Muscle layer of colon (tissue), 2 donors: ENCODE data around the gene CTTNBP2NL.
A peak's percentile ranks its signal among the peaks of the same experiment; 100 is the strongest.
"Not testable (repeated sequence)": the region's sequence is repeated elsewhere in the genome, so short reads cannot be mapped to it uniquely, and the experiment has no call there.

ENCODE experiments used
- H3K27ac ChIP-seq: one replicate; pipeline ENCODE4 v1.7.0; 2013; ENCODE audit warnings: low read depth, mild to moderate bottlenecking, low read length, moderate library complexity
- H3K27me3 ChIP-seq, 2 donors: one replicate each; pipeline ENCODE4 v1.7.0; 2013; ENCODE audit warnings: low read length in 2 of 2, mild to moderate bottlenecking in 2 of 2; ENCODE audit not compliant: insufficient read depth in 2 of 2, control insufficient read depth in 1 of 2
- H3K36me3 ChIP-seq: one replicate; pipeline ENCODE4 v1.7.0; 2013; ENCODE audit warnings: mild to moderate bottlenecking, low read length; ENCODE audit not compliant: insufficient read depth
- H3K4me1 ChIP-seq: one replicate; pipeline ENCODE4 v1.7.0; 2013; ENCODE audit warnings: mild to moderate bottlenecking, low read length; ENCODE audit not compliant: insufficient read depth
- H3K4me3 ChIP-seq, 2 donors: one replicate each; pipeline ENCODE4 v1.7.0; 2013; ENCODE audit warnings: low read length in 2 of 2, low read depth in 1 of 2, mild to moderate bottlenecking in 1 of 2, moderate library complexity in 1 of 2
- H3K9ac ChIP-seq: one replicate; pipeline ENCODE4 v1.7.0; 2013; ENCODE audit warnings: low read length
- H3K9me3 ChIP-seq: one replicate; pipeline ENCODE4 v1.7.0; 2013; ENCODE audit warnings: mild to moderate bottlenecking, low read length
- donor health status: abdominal sarcoma.
- donor health status: Adenocarcinoma of cecum.

CTTNBP2NL gene

DNA sequence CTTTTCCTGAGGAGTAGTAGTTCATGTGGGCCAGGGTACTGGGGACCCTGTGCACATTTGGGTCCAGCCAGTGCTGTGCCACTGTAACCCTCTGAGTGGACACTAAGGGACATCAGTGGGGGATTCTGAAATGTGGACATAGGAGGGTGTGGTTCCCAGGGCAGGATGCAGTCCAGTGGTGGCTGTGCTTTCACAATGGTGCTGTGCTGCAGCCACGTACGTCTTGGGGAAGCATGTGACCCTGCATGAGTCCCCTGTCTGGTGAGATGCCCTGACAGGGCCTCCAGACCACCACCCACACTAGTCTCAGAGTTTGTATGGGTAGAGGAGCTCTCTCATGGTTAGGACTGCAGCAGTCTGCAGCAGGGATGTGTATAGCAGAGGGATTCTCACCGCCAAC lies 75.0 kb downstream of the CTTNBP2NL start:
- Histone ChIP-seq H3K4me3 (no peak overlapping the region), H3K27ac (no peak overlapping the region), H3K4me1 (peaks cover 11% of the 10 kb centered on the region), H3K9ac (no peak overlapping the region), H3K9me3 (no peaks in the 10 kb centered on the region), H3K36me3 (no peaks in the 10 kb centered on the region), H3K27me3 (no peaks in the 10 kb centered on the region)

- Histone ChIP-seq H3K4me1 (peaks cover under 1% of the 10 kb centered on the region), H3K36me3 (no peaks in the 10 kb centered on the region), H3K27me3 (no peaks in the 10 kb centered on the region), H3K4me3 (no peak overlapping the region), H3K9me3 (no peaks in the 10 kb centered on the region), H3K9ac (no peak overlapping the region), H3K27ac (no peak overlapping the region)
Measured at GRCh38 chr1:112472142-112472541, 76.1 kb downstream of the CTTNBP2NL start.

- no peak overlapping the region for H3K9ac ChIP-seq
- no peak overlapping the region for H3K27ac ChIP-seq
- no peaks in the 10 kb centered on the region for H3K27me3 ChIP-seq
- no peaks in the 10 kb centered on the region for H3K9me3 ChIP-seq
- no peaks in the 10 kb centered on the region for H3K36me3 ChIP-seq
- H3K4me3 ChIP-seq, result no peak overlapping the region
- H3K4me1 ChIP-seq, result no peaks in the 10 kb centered on the region
Measured at GRCh38 chr1:112477550-112477949, 81.5 kb downstream of the CTTNBP2NL start.

- Histone ChIP-seq H3K9ac (no peak overlapping the region), H3K27me3 (no peaks in the 10 kb centered on the region), H3K4me1 (no peaks in the 10 kb centered on the region), H3K27ac (no peak overlapping the region), H3K36me3 (no peaks in the 10 kb centered on the region), H3K4me3 (no peak overlapping the region), H3K9me3 (no peaks in the 10 kb centered on the region)
Measured at GRCh38 chr1:112478314-112478713, 82.3 kb downstream of the CTTNBP2NL start.

- H3K27me3 ChIP-seq, H3K27ac ChIP-seq, H3K4me1 ChIP-seq, H3K36me3 ChIP-seq, H3K9ac ChIP-seq, H3K9me3 ChIP-seq, H3K4me3 ChIP-seq: not testable (repeated sequence)
Measured at GRCh38 chr1:112486063-112486462, 90.0 kb downstream of the CTTNBP2NL start.

DNA sequence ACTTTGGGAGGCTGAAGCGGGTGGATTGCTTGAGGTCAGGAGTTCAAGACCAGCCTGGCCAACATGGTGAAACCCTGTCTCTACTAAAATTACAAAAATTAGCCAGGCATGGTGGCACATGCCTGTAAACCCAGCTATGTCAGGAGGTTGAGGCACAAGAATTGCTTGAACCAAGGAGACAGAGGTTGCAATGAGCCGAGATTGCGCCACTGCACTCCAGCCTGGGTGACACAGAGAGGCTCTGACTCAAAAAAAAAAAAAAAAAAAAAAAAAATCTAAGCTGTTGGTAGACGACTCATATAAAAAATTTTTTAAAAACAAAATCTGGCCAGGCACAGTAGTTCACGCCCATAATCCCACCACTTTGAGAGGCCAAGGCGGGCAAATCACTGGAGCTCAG lies 91.7 kb downstream of the CTTNBP2NL start:
- H3K27me3 ChIP-seq, H3K9me3 ChIP-seq, H3K9ac ChIP-seq, H3K27ac ChIP-seq, H3K4me1 ChIP-seq, H3K36me3 ChIP-seq, H3K4me3 ChIP-seq: not testable (repeated sequence)

- no peaks in the 10 kb centered on the region for H3K9me3 ChIP-seq
- H3K4me3 ChIP-seq, result no peak overlapping the region
- no peaks in the 10 kb centered on the region for H3K4me1 ChIP-seq
- H3K27me3 ChIP-seq, result no peaks in the 10 kb centered on the region
- H3K36me3 ChIP-seq, result no peaks in the 10 kb centered on the region
- H3K27ac ChIP-seq, result no peak overlapping the region
- no peak overlapping the region for H3K9ac ChIP-seq
Measured at GRCh38 chr1:112488141-112488540, 92.1 kb downstream of the CTTNBP2NL start.

GRCh38 chr1:112492076-112492475 lies 96.1 kb downstream of the CTTNBP2NL start:
- no peaks in the 10 kb centered on the region for H3K36me3 ChIP-seq
- no peak overlapping the region for H3K4me3 ChIP-seq
- no peak overlapping the region for H3K9ac ChIP-seq
- H3K9me3 ChIP-seq, result no peaks in the 10 kb centered on the region
- H3K27me3 ChIP-seq, result no peaks in the 10 kb centered on the region
- H3K27ac ChIP-seq, result no peak overlapping the region
- H3K4me1 ChIP-seq, result no peaks in the 10 kb centered on the region

- no peaks in the 10 kb centered on the region for H3K27me3 ChIP-seq
- H3K27ac ChIP-seq, result no peak overlapping the region
- H3K9ac ChIP-seq, result no peak overlapping the region
- no peaks in the 10 kb centered on the region for H3K4me1 ChIP-seq
- H3K9me3 ChIP-seq, result no peaks in the 10 kb centered on the region
- no peak overlapping the region for H3K4me3 ChIP-seq
- no peaks in the 10 kb centered on the region for H3K36me3 ChIP-seq
Measured at GRCh38 chr1:112493351-112493750, 97.3 kb downstream of the CTTNBP2NL start.

GRCh38 chr1:112496290-112496689 lies 100.3 kb downstream of the CTTNBP2NL start:
- no peaks in the 10 kb centered on the region for H3K36me3 ChIP-seq
- H3K4me3 ChIP-seq, result no peak overlapping the region
- H3K27ac ChIP-seq, result no peak overlapping the region
- H3K27me3 ChIP-seq, result no peaks in the 10 kb centered on the region
- H3K9ac ChIP-seq, result no peak overlapping the region
- H3K4me1 ChIP-seq, result peaks cover 1% of the 10 kb centered on the region
- H3K9me3 ChIP-seq, result no peaks in the 10 kb centered on the region

DNA sequence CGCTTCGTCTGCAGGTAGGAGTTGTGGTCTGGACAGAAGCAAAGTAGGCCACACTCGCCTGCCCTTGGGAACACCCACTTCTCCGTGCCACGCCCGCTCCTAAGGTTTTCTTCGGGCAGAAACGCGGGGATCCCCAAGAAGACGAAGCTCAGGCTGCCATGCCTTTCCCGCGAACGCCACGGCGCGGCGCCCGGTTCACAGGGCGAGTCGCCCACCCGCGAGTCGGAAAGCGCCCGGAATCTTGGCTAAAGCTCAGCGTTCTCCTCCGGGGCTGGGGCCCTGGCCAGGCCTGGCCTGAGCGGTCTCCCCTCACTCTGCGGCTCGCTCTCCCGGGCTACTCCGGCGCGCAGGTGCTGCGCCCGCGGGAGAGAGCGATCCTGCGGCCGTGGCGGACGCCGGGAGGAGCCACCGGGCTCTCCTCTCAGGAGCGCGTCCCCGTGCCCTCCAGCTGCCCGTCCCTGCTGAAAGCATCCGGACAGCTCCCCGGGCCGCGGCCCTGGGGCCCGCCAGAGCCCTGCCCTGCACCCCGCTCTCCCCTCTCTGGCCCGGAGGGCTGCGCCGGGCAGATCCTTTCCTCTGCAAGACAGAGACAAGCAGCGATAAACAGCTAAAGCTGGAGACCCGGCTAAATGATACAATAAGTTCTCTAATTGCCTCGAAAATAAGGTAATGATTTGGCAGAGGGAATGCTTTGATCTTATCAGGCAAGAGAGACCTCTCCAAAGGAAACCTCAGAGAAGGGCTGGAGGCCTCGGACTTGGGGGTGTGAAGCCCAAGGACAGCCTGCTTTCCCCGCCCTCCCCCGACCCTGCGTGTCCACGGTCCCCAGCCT lies 106.0 kb downstream of the CTTNBP2NL start:
- H3K4me3 ChIP-seq, result peak overlapping the region; percentile 41 to 52
- H3K27ac ChIP-seq, result peak overlapping the region; percentile 1
- H3K36me3 ChIP-seq, result no peaks in the 10 kb centered on the region
- H3K27me3 ChIP-seq, result peaks cover 2 to 23% of the 10 kb centered on the region in 2 donors
- H3K4me1 ChIP-seq, result peaks cover 6% of the 10 kb centered on the region
- no peaks in the 10 kb centered on the region for H3K9me3 ChIP-seq
- H3K9ac ChIP-seq, result no peak overlapping the region

- H3K4me1 ChIP-seq, result peaks cover 10% of the 10 kb centered on the region
- no peak overlapping the region for H3K27ac ChIP-seq
- no peak overlapping the region for H3K4me3 ChIP-seq
- no peaks in the 10 kb centered on the region for H3K36me3 ChIP-seq
- no peaks in the 10 kb centered on the region for H3K9me3 ChIP-seq
- peaks cover 10 to 31% of the 10 kb centered on the region in 2 donors for H3K27me3 ChIP-seq
- H3K9ac ChIP-seq, result no peak overlapping the region
Measured at GRCh38 chr1:112502826-112503225, 106.8 kb downstream of the CTTNBP2NL start.
